PFSK-1 (cell line): ENCODE measurements around the gene PTPRJ.

Experiments
- FOXP2 ChIP-seq: optimal IDR thresholded peaks from 2 replicates; pipeline ENCODE3; 2011; ENCODE audit warnings: borderline replicate concordance, control low read depth, inconsistent platforms; ENCODE audit not compliant: insufficient read depth; ENCODE audit errors: extremely low read length, extremely low read depth
- POLR2AphosphoS5 ChIP-seq: IDR thresholded peaks from 2 replicates; pipeline ENCODE4 v1.6.1; 2012; ENCODE audit warnings: low read depth, mild to moderate bottlenecking, control low read depth, low read length, moderate library complexity
- REST ChIP-seq, 2 experiments: IDR thresholded peaks; 2 replicates each; pipeline versions ENCODE4 v1.6.1 to v1.8.0; 2011 to 2012; ENCODE audit warnings: low read depth in 2 of 2, low read length in 2 of 2, control low read depth in 1 of 2, inconsistent platforms in 1 of 2, mild to moderate bottlenecking in 1 of 2, moderate library complexity in 1 of 2; ENCODE audit not compliant: insufficient read depth in 1 of 2
- SIN3A ChIP-seq: IDR thresholded peaks from 2 replicates; pipeline ENCODE4 v1.6.1; 2012; ENCODE audit warnings: mild to moderate bottlenecking, low read length, moderate library complexity, borderline replicate concordance; ENCODE audit not compliant: insufficient read depth
- TAF1 ChIP-seq: IDR thresholded peaks from 2 replicates; pipeline ENCODE4 v1.6.1; 2012; ENCODE audit warnings: low read length, control low read depth, borderline replicate concordance; ENCODE audit not compliant: insufficient read depth

DNA sequence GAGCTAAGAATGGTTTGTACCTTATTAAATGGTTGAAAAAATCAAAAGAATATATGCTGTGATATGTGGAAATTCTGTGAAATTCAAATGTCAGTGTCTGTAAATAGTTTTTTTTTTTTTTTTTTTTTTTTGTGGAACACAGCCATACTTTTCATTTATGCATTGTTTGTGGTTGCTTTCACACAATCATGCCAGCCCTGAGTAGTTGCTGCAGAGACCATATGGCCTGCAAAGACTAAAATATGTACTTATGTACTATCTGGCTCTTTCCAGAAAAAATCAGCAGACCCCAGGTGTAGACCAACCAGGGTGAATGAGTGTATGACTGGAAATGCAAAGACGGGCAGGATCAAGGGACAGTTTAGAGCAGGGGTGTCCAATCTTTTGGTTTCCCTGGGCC lies 98.3 kb downstream of the PTPRJ start:
- no peak for TF ChIP-seq POLR2AphosphoS5
- TF ChIP-seq SIN3A, result no peak
- TF ChIP-seq REST (IDR thresholded peaks at IDR 0.05; ENCODE audit: insufficient read depth in 1 of 2, low read depth in 2 of 2, low read length in 2 of 2), result no peak
- TF ChIP-seq TAF1, result no peak
- no peak for TF ChIP-seq FOXP2
